ENCODE data around the gene UIMC1. TPM values are rescaled to one million over a fixed set of nuclear protein-coding genes. Genes with fewer than 3 reads are reported as not detected.

The UIMC1 gene
- total RNA-seq, 2 donors from 2014 or later: 30.0 to 31.6 TPM

GRCh38 chr5:176955895-176956294, 50.7 kb downstream of the UIMC1 start:
- TF ChIP-seq CTCF (IDR thresholded peaks at IDR 0.05): no peak
- no peaks in the 10 kb centered on the region for H3K9me3 ChIP-seq
- intact Hi-C loops (cut with DNase I): loop anchor here (5.0 kb wide), 1 partner anchor 294 kb away; no protein-coding TSS in a partner anchor
- H3K27me3 ChIP-seq: no peaks in the 10 kb centered on the region
- H3K4me1 ChIP-seq: no peaks in the 10 kb centered on the region
- no peak overlapping the region for H3K27ac ChIP-seq
- H3K9ac ChIP-seq (ENCODE audit: low read depth in 2 of 2, low read length in 2 of 2): no peak overlapping the region
- peaks cover 2% of the 10 kb centered on the region for H3K36me3 ChIP-seq
- H3K4me3 ChIP-seq: no peak overlapping the region
- no peak for DNase-seq

- Histone ChIP-seq H3K27me3 (no peaks in the 10 kb centered on the region), H3K4me1 (no peaks in the 10 kb centered on the region), H3K36me3 (peaks cover 8% of the 10 kb centered on the region), H3K4me3 (no peak overlapping the region), H3K9me3 (no peaks in the 10 kb centered on the region), H3K27ac (no peak overlapping the region), H3K9ac (ENCODE audit: low read depth in 2 of 2, low read length in 2 of 2) (no peak overlapping the region)
- intact Hi-C loops (cut with DNase I): no loop called here
- no peak for TF ChIP-seq CTCF (IDR thresholded peaks at IDR 0.05)
- DNase-seq: no peak
These were observed 52.5 kb downstream of the UIMC1 start for GRCh38 chr5:176954050-176954449.

- intact Hi-C loops (cut with DNase I): no loop called here
- H3K4me3 ChIP-seq: no peak overlapping the region
- H3K4me1 ChIP-seq: no peaks in the 10 kb centered on the region
- no peak overlapping the region for H3K27ac ChIP-seq
- no peak for TF ChIP-seq CTCF (IDR thresholded peaks at IDR 0.05)
- DNase-seq: no peak
- H3K9me3 ChIP-seq: no peaks in the 10 kb centered on the region
- H3K9ac ChIP-seq (ENCODE audit: low read depth in 2 of 2, low read length in 2 of 2): no peak overlapping the region
- H3K36me3 ChIP-seq: peaks cover 8% of the 10 kb centered on the region
- no peaks in the 10 kb centered on the region for H3K27me3 ChIP-seq
These were observed 53.9 kb downstream of the UIMC1 start for GRCh38 chr5:176952531-176953193.

- H3K27me3 ChIP-seq: no peaks in the 10 kb centered on the region
- peaks cover 8% of the 10 kb centered on the region for H3K36me3 ChIP-seq
- no peak overlapping the region for H3K4me3 ChIP-seq
- no peaks in the 10 kb centered on the region for H3K9me3 ChIP-seq
- H3K4me1 ChIP-seq: no peaks in the 10 kb centered on the region
- no peak overlapping the region for H3K27ac ChIP-seq
- no peak overlapping the region for H3K9ac ChIP-seq (ENCODE audit: low read depth in 2 of 2, low read length in 2 of 2)
- no peak for DNase-seq
- no peak for TF ChIP-seq CTCF (IDR thresholded peaks at IDR 0.05)
- intact Hi-C loops (cut with DNase I): no loop called here
These were observed 58.1 kb downstream of the UIMC1 start for GRCh38 chr5:176948458-176948857.

GRCh38 chr5:176947847-176948246, 58.7 kb downstream of the UIMC1 start:
- no peak for TF ChIP-seq CTCF (IDR thresholded peaks at IDR 0.05)
- peaks cover 8% of the 10 kb centered on the region for H3K36me3 ChIP-seq
- H3K4me1 ChIP-seq: no peaks in the 10 kb centered on the region
- intact Hi-C loops (cut with DNase I): no loop called here
- no peak overlapping the region for H3K27ac ChIP-seq
- no peak overlapping the region for H3K9ac ChIP-seq (ENCODE audit: low read depth in 2 of 2, low read length in 2 of 2)
- no peak for DNase-seq
- H3K27me3 ChIP-seq: no peaks in the 10 kb centered on the region
- no peak overlapping the region for H3K4me3 ChIP-seq
- no peaks in the 10 kb centered on the region for H3K9me3 ChIP-seq
